ENCODE results near the gene SLIT3.
A peak's percentile ranks its signal among the peaks of the same experiment; 100 is the strongest.

SLIT3 gene

GRCh38 chr5:169104937-169105494, 195.9 kb downstream of the SLIT3 start:
- DNase-seq (ENCODE audit: low spot score) = no peak

GRCh38 chr5:169103586-169104181, 197.3 kb downstream of the SLIT3 start:
- DNase-seq (ENCODE audit: low spot score) = no peak

GRCh38 chr5:169101966-169102365, 199.0 kb downstream of the SLIT3 start:
- DNase-seq (ENCODE audit: low spot score) = no peak

- DNase-seq (ENCODE audit: low spot score) = peak; percentile 64
Observed at GRCh38 chr5:169100735-169101075, 200.2 kb downstream of the SLIT3 start.

- DNase-seq (ENCODE audit: low spot score) = no peak
Observed at GRCh38 chr5:169099801-169100734, 200.9 kb downstream of the SLIT3 start.

GRCh38 chr5:169098331-169099121, 202.4 kb downstream of the SLIT3 start:
- DNase-seq (ENCODE audit: low spot score) = no peak

GRCh38 chr5:169097374-169098326, 203.3 kb downstream of the SLIT3 start:
- peak; percentile 40 for DNase-seq (ENCODE audit: low spot score)

- DNase-seq (ENCODE audit: low spot score) = no peak
Observed at GRCh38 chr5:169095976-169096375, 205.0 kb downstream of the SLIT3 start.

- no peak for DNase-seq (ENCODE audit: low spot score)
Observed at GRCh38 chr5:169095410-169095960, 205.5 kb downstream of the SLIT3 start.

- peak; percentile 83 for DNase-seq (ENCODE audit: low spot score)
Observed at GRCh38 chr5:169094586-169095409, 206.1 kb downstream of the SLIT3 start.

GRCh38 chr5:169091396-169091980, 209.5 kb downstream of the SLIT3 start:
- DNase-seq (ENCODE audit: low spot score) = no peak

GRCh38 chr5:169089343-169089742, 211.6 kb downstream of the SLIT3 start:
- no peak for DNase-seq (ENCODE audit: low spot score)

GRCh38 chr5:169088028-169088725, 212.8 kb downstream of the SLIT3 start:
- no peak for DNase-seq (ENCODE audit: low spot score)

GRCh38 chr5:169085636-169086035, 215.3 kb downstream of the SLIT3 start:
- no peak for DNase-seq (ENCODE audit: low spot score)

- DNase-seq (ENCODE audit: low spot score) = no peak
Observed at GRCh38 chr5:169085212-169085611, 215.7 kb downstream of the SLIT3 start.

- no peak for DNase-seq (ENCODE audit: low spot score)
Observed at GRCh38 chr5:169084775-169085174, 216.2 kb downstream of the SLIT3 start.

- no peak for DNase-seq (ENCODE audit: low spot score)
Observed at GRCh38 chr5:169083394-169084018, 217.4 kb downstream of the SLIT3 start.

GRCh38 chr5:169081000-169081724, 219.8 kb downstream of the SLIT3 start:
- no peak for DNase-seq (ENCODE audit: low spot score)
